Measurements from ENCODE around the gene ADAMTS14. TPM values are rescaled to one million over a fixed set of nuclear protein-coding genes. Genes with fewer than 3 reads are reported as not detected.

Gene ADAMTS14
- total RNA-seq: 0.08 and 0.39 TPM in 2 replicates

GRCh38 chr10:70672165-70673042 lies at the start of gene ADAMTS14:
Gene ADAMTS14 (plus strand): TSS chr10:70672506. CDS start chr10:70672803, 297 bp downstream.

GRCh38 chr10:70785190-70785589 lies 112.9 kb downstream of the ADAMTS14 start, which contains the start of gene TBATA:
Gene TBATA (minus strand): TSS chr10:70785377. CDS start chr10:70783379, 1,998 bp downstream.

Other genes with a start within 250 kb of the ADAMTS14 start
- not detected in 2 replicates for gene NODAL, start 230.8 kb upstream of the ADAMTS14 start, total RNA-seq
- gene PALD1, start 193.7 kb upstream of the ADAMTS14 start, total RNA-seq: 2.3 and 2.5 TPM in 2 replicates
- gene PRF1, start 69.8 kb upstream of the ADAMTS14 start, total RNA-seq: not detected in 2 replicates
- gene TBATA, start 112.9 kb downstream of the ADAMTS14 start, total RNA-seq: not detected in 2 replicates
- gene SGPL1, start 143.4 kb downstream of the ADAMTS14 start, total RNA-seq: 16.7 and 27.9 TPM in 2 replicates
- 23.2 and 36.6 TPM in 2 replicates for gene PCBD1, start 216.1 kb downstream of the ADAMTS14 start, total RNA-seq